Omental fat pad (tissue), 4 donors: ENCODE measurements around the gene SNAI3. TPM values are rescaled to one million over a fixed set of nuclear protein-coding genes. Genes with fewer than 3 reads are reported as not detected.

ENCODE experiments used
- ATAC-seq: fragments of 150-250 bp; one replicate; pipeline ENCODE4 v1.9.1; 2016; ENCODE audit warnings: mild to moderate bottlenecking, moderate library complexity; ENCODE audit not compliant: low FRiP score
- DNase-seq: peaks from one replicate; pipeline ENCODE4 v3.0.0-alpha.2; 2019; ENCODE audit warnings: low spot score
- total RNA-seq, 4 donors: library from RNA; depleted of rRNA; stranded (reverse); fragments of >200 nt; gene quantifications; one replicate each; pipeline ENCODE4 v1.1.0, GENCODE V29; 2016
- TF ChIP-seq, protein P1 (sequence below), 3 donors: fragments of 450-650 bp; IDR thresholded peaks; one replicate each; pipeline ENCODE4 v1.5.1; 2016 to 2017; ENCODE audit warnings: antibody characterized with exemption in 3 of 3, mild to moderate bottlenecking in 3 of 3, moderate library complexity in 2 of 3

Gene SNAI3
- total RNA-seq, 4 donors from 2014 or later: 0.37 to 2.3 (median 0.99) TPM

DNA sequence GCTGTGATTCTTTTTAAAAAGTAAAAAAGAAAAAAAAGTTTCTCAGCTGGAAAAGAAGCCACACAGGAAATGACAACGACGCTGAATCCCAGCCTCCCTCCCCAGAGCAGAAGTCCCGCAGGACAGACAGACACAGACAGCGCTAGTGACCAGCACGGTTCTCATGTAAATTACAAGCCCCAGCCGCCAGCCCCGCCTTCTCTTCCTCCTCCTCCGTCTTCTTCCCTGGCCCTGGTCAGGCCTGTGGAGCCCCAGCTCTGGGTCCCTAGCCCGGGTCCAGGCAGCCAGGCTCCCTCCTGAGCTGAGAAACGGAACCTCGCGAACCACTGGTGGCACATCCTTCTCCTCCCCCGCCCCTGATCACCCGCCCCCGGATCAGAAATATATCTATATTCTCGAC, 54.9 kb downstream of the SNAI3 start:
- ATAC-seq (no peak), DNase-seq (no peak)
- TF ChIP-seq, protein P1, sequence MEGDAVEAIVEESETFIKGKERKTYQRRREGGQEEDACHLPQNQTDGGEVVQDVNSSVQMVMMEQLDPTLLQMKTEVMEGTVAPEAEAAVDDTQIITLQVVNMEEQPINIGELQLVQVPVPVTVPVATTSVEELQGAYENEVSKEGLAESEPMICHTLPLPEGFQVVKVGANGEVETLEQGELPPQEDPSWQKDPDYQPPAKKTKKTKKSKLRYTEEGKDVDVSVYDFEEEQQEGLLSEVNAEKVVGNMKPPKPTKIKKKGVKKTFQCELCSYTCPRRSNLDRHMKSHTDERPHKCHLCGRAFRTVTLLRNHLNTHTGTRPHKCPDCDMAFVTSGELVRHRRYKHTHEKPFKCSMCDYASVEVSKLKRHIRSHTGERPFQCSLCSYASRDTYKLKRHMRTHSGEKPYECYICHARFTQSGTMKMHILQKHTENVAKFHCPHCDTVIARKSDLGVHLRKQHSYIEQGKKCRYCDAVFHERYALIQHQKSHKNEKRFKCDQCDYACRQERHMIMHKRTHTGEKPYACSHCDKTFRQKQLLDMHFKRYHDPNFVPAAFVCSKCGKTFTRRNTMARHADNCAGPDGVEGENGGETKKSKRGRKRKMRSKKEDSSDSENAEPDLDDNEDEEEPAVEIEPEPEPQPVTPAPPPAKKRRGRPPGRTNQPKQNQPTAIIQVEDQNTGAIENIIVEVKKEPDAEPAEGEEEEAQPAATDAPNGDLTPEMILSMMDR (IDR thresholded peaks at IDR 0.05): no peak

DNA sequence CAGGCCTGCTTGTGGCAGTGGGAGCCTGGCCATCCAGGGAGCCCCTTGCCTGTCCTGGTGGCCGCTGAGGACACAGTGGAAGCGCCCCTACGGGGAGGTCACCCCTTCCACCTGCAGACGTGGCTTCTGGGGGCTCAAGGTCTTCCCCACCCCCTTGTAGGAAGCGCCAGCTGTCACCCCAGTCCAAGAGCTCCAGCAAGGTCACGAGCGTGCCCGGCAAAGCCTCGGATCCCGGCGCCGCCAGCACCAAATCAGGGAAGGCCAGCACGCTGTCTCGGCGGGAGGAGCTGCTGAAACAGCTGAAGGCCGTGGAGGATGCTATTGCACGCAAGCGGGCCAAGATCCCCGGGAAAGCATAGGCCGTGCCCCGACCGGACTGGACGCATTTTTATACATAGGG, 55.4 kb downstream of the SNAI3 start:
- TF ChIP-seq, protein P1 (IDR thresholded peaks at IDR 0.05): no peak

DNA sequence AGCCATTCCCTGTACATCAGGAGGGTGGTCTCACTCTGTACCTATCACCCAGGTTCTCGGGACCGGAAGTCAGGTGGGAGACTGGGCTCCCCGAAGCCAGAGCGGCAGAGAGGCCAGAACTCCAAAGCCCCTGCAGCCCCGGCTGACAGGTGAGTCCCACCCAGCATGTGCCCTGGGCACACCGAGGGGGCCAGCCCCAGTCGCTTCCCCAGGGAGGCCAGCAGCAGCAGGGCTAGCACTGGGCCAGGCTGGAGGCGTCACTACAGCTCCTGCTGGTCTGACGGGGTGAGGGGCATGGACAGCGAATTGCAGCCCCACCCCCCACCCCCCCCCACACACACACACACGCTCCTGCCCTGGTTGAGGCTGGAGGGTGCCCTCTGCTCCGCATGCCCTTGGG, 55.9 kb downstream of the SNAI3 start:
- TF ChIP-seq, protein P1 (IDR thresholded peaks at IDR 0.05): no peak
- DNase-seq (no peak), ATAC-seq (no peak)

More for the DNA sequence above, 55.4 kb downstream of the SNAI3 start:
- ATAC-seq: no peak
- no peak for DNase-seq

DNA sequence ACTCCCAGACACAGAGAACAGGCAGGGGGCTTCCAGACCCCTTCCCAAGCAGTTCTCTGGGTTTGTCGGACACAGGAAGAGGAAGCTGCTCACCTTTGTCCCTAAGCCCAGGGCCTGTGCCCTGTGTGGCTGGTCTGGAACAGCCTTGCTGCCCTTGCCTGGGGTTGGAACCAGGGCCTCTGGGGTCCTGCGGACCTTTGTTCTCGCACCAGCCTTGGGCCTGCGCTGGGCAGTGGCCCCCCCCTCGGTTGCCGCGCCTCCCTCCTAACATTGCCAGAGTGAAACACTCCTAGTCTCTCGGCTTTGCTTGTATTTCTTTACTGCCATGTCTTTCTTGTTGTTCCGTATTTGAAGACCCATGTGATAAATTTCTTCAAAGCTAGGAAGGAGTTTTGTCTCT, 56.5 kb downstream of the SNAI3 start:
- TF ChIP-seq, protein P1 (IDR thresholded peaks at IDR 0.05): no peak
- DNase-seq (no peak), ATAC-seq (no peak)

DNA sequence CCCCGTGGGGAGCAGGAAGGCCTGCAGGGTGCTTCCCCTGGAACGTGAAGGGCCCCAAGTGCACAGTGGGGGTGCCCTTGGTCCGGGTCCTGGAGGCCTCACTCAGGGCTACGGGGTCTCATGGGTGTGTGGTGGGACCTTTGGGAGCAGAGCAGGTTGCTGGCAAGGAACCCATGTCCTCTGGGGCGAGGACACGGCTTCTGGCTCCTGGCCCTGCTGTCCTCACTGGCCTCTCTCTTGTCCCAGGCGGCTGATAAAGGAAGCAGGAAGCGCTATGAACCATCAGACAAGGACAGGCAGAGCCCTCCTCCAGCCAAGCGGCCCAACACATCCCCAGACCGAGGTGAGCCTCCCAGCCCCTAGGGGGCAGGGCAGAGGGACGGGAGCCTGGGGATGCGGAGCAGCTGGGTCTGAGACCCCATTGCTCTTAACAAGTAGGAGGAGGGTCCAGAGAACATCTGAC, 57.8 kb downstream of the SNAI3 start:
- ATAC-seq (no peak), DNase-seq (no peak)
- TF ChIP-seq, protein P1 (IDR thresholded peaks at IDR 0.05): no peak

Other genes with a start within 250 kb of the SNAI3 start
- 1 to 10 TPM in 2 of 4 donors, under 1 TPM in 2; 0.50 to 4.0 (median 1.3) TPM for gene ZFPM1, start 233.2 kb downstream of the SNAI3 start, total RNA-seq
- 10 to 100 TPM; 10.6 to 25.6 (median 17.8) TPM for gene ZC3H18, start 116.1 kb downstream of the SNAI3 start, total RNA-seq
- not detected for gene IL17C, start 47.9 kb downstream of the SNAI3 start, total RNA-seq
- 100 to 1,000 TPM; 174 to 329 (median 245) TPM for gene CYBA, start 35.5 kb downstream of the SNAI3 start, total RNA-seq
- gene MVD, start 23.4 kb downstream of the SNAI3 start, total RNA-seq: 10 to 100 TPM; 10.9 to 27.5 (median 16.3) TPM
- 10 to 100 TPM; 13.5 to 36.4 (median 20.2) TPM for gene RNF166, start 19.9 kb upstream of the SNAI3 start, total RNA-seq
- 10 to 100 TPM in 2 of 4 donors, 1 to 10 TPM in 2; 6.8 to 23.7 (median 10.2) TPM for gene CTU2, start 20.0 kb upstream of the SNAI3 start, total RNA-seq
- 100 to 1,000 TPM; 151 to 315 (median 249) TPM for gene PIEZO1, start 98.7 kb upstream of the SNAI3 start, total RNA-seq
- 1 to 10 TPM in 2 of 4 donors, under 1 TPM in 2; 0.19 to 3.5 (median 1.6) TPM for gene CDT1, start 117.3 kb upstream of the SNAI3 start, total RNA-seq
- 100 to 1,000 TPM in 3 of 4 donors, 10 to 100 TPM in 1; 94.4 to 127 (median 115) TPM for gene APRT, start 125.4 kb upstream of the SNAI3 start, total RNA-seq
- 10 to 100 TPM; 15.0 to 32.0 (median 23.4) TPM for gene GALNS, start 170.4 kb upstream of the SNAI3 start, total RNA-seq
- gene TRAPPC2L, start 170.6 kb upstream of the SNAI3 start, total RNA-seq: 10 to 100 TPM; 25.3 to 49.4 (median 39.7) TPM
- not detected for gene PABPN1L, start 180.2 kb upstream of the SNAI3 start, total RNA-seq